Measurements from ENCODE around the gene NT5C3A.
"Not testable (repeated sequence)": the region's sequence is repeated elsewhere in the genome, so short reads cannot be mapped to it uniquely, and the experiment has no call there.

DNA sequence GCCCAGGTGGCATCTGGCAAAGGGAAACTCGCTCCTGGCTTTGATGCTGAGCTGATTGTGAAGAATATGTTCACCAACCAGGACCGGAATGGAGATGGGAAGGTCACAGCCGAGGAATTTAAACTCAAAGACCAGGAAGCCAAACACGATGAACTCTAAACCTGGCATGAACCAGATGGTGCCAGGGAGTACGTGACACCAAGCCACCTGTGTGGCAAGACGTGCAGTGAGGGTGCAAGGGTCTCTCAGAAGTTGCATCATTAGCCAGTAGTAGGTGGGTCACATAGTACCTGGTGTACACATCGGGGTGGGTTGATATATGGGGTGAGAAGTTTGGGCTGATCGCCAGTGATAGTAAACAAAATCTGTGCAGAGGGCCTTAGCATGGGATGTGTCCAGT lies 57.4 kb downstream of the NT5C3A start:
- TF ChIP-seq, protein P1, sequence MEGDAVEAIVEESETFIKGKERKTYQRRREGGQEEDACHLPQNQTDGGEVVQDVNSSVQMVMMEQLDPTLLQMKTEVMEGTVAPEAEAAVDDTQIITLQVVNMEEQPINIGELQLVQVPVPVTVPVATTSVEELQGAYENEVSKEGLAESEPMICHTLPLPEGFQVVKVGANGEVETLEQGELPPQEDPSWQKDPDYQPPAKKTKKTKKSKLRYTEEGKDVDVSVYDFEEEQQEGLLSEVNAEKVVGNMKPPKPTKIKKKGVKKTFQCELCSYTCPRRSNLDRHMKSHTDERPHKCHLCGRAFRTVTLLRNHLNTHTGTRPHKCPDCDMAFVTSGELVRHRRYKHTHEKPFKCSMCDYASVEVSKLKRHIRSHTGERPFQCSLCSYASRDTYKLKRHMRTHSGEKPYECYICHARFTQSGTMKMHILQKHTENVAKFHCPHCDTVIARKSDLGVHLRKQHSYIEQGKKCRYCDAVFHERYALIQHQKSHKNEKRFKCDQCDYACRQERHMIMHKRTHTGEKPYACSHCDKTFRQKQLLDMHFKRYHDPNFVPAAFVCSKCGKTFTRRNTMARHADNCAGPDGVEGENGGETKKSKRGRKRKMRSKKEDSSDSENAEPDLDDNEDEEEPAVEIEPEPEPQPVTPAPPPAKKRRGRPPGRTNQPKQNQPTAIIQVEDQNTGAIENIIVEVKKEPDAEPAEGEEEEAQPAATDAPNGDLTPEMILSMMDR (conservative IDR thresholded peaks at IDR 0.05; ENCODE audit: low read depth, low read length), result not testable (repeated sequence)
- TF ChIP-seq EZH2 (IDR thresholded peaks at IDR 0.05; ENCODE audit: low read length, unreplicated experiment), result not testable (repeated sequence)
